NT2/D1 (cell line): ENCODE data around the gene ADGRB3.

Experiments
- SUZ12 ChIP-seq: IDR thresholded peaks from 2 replicates; pipeline ENCODE4 v1.6.1; 2011; ENCODE audit not compliant: insufficient read length, insufficient read depth; ENCODE audit errors: extremely low read depth
- YY1 ChIP-seq: IDR thresholded peaks from 2 replicates; pipeline ENCODE4 v1.6.1; 2011; ENCODE audit not compliant: insufficient read length, insufficient read depth
- ZNF274 ChIP-seq: IDR thresholded peaks from 2 replicates; pipeline ENCODE4 v1.6.1; 2011; ENCODE audit warnings: mild to moderate bottlenecking, low read depth, low read length

- TF ChIP-seq ZNF274 = no peak
- TF ChIP-seq YY1 = no peak
- no peak for TF ChIP-seq SUZ12
Observed at GRCh38 chr6:68873236-68873635, 238.2 kb downstream of the ADGRB3 start.
